ENCODE data around the gene CNTNAP2.
"Not testable (repeated sequence)": the region's sequence is repeated elsewhere in the genome, so short reads cannot be mapped to it uniquely, and the experiment has no call there.

The CNTNAP2 gene

GRCh38 chr7:148394582-148394981 is 2278.0 kb downstream of the CNTNAP2 start:
- no peak for DNase-seq

GRCh38 chr7:148395352-148395811 is 2278.8 kb downstream of the CNTNAP2 start:
- no peak for DNase-seq

- DNase-seq, result peak; percentile 67
Measured at GRCh38 chr7:148395990-148396716, 2279.6 kb downstream of the CNTNAP2 start.

GRCh38 chr7:148397056-148397455 is 2280.5 kb downstream of the CNTNAP2 start:
- DNase-seq, result no peak

DNA sequence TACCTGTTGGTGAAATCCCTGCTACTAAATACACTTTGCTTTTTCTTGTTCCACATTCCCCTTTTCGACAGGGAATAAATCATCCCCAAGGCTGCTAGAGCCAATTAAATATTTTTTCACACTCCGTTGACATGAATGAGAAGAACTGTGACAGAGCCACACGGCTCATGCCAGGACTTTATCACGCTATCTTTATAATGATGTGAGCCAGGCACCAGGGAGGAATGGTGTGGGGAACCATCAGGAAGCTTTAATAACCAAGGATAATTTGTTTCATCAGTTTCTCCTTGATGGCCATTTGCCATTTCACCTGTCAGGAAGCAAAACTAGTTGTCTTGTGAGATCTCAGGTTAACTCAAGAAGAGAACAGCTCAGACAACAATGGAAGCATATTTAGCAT is 2280.9 kb downstream of the CNTNAP2 start:
- no peak for DNase-seq

- no peak for DNase-seq
Measured at GRCh38 chr7:148397985-148398384, 2281.4 kb downstream of the CNTNAP2 start.

DNA sequence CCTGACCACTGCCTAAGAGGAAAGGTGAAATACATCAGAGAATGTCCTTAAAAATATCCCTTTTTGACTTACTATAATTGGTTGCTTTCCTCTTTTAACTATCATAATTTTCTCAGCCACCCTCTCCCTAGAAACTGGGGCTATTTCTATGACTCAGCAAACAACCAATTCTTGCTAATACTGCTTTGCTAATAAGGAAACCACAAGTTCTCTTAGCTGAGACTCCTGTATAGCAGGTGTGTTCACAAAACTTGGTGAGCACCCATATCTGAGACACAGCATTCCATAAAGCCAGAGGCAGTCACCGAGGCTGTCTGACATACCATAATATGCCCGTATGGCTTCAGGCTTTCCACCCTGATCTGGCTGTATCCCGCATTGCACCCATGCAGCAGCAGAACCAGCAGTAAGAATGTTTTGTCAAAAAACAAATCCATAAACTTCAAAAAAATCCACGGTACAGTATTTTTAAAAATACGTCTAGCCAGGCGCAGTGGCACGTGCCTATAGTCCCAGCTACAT is 2282.3 kb downstream of the CNTNAP2 start:
- no peak for DNase-seq

DNA sequence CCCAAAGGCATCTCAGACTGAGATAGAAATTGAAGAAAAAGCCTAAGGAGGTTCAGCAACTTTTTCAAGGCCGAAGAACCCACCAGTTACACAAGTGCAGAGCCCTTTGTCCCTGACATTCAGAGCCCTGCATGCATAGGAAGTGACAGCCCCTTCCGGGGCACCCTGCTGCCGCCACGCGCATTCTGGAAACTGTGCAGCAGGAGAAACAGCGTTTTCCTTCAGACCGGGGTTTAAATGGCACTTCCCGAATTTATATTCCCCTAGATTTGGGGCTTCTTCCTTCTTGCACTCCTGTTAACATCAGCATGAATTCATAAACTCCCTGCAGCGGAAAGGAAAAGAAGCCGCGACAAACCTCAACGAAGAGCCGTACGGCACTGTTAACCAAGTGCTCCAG is 2283.5 kb downstream of the CNTNAP2 start:
- no peak for DNase-seq

GRCh38 chr7:148402159-148402558 is 2285.6 kb downstream of the CNTNAP2 start:
- no peak for DNase-seq

- no peak for DNase-seq
Measured at GRCh38 chr7:148403466-148403993, 2286.9 kb downstream of the CNTNAP2 start.

DNA sequence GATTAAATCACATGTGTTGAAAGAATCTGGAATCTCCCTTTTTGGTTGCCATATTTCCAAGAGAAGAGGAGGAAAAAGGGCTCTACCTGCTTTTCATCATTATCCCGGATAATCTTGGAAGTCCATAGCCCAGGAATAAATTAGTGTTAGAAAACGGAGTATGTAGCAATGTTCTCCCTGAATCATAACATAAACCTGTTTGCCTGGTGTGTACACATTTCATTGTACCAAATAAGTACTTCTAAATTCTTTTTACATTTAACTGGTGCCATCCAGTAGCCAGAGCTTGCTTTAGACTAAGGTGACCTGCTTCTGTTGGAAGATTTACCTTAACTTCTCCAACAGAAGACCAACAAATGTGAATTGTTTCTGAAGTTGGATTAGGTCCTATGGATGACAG is 2291.7 kb downstream of the CNTNAP2 start:
- DNase-seq, result no peak

DNA sequence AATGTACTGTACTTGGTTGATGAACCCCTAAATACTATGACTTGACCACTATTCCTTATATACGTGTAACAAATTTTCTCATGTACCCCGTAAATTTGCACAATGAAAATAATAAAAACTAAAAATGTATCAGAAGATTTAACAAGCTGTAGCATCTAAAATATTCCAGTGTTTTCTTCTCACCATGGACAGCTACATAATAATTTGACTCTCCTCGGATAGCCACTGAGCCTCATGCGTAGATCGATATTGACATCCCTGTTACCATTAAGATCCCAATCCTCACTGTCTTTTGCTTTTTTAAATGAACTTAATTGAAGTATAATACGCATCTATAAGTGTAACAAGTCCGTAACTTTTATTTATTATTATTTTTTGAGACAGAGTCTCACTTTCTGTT is 2294.3 kb downstream of the CNTNAP2 start:
- DNase-seq, result no peak

DNA sequence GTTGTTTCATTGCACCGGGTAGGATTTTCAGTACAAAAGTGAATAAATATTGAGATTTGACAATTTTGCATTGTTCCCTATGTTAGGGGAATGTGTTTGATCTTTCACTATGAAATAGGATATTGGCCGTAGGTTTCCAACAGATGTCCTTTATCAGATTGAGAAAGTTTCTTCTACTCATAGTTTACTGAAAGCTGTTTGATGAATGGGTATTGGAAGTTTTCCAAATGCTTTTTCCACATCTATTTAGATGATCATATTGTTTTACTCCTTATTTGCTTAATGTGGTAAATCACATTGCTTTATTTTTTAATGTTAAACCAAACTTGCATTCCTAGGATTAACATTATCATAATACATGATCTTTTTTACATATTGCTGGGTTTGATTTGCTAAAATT is 2296.1 kb downstream of the CNTNAP2 start:
- no peak for DNase-seq

DNA sequence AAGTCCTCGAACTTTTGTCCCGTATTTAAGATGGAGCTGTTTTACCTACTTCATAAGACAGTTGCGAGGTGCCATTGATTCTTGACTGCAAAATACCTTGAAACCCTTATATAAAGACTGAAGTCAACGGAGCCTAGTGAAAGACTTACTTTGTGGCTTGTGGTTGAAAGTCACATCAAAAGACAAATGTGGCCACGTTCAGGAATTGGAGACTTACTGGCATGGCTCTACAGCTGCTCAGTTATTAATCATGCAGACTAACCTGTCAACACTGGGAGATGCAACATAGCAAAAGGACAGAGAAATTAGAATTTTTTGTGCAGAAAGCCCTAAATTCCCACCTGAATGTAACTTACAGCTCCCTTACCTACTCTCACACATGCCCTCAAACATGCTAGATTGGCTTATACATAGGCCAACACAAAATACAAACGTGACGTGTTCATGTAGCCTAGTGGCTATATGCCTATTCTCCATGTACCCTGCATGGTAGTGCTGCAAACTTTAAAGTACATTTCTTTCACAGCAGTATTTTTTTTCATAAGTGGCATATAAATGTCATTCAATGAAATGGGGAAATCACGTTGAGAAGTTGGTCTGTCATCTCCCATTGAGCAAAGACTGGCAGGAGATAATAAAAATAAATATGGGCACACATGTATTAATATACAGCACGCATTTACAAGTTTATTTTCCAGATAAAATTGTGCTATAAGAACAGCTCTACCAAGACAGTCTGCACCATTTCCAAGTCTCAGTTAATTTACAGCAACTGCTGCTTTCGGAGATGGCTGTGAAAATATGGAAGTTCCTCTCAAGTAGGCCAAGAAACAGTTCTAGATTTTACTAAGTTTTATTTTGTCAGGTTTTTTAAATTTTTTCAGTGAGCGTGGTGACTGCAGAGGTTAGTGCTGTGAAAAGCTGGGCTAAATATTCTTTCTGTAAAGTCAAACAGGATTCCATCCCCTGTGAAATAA is 2303.5 kb downstream of the CNTNAP2 start:
- no peak for DNase-seq

DNA sequence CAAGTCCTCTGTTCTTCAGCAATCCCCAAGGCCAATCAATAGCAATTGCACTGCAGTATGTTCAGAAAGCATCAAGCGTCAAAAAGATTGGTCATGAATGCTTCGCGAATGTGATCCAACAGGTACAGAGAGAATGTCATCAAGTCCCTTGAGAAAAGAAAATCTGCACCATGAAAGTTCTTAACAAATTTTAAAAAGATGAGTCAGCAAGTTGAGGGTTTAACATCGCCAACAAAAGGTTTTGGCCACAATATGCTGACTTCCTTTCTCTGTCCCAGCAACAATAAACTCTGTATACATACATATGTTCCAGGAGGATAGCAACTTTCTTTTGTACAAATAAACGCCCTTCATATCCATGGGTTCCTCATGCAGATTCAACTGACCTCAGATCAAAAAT is 2305.4 kb downstream of the CNTNAP2 start:
- no peak for DNase-seq

DNA sequence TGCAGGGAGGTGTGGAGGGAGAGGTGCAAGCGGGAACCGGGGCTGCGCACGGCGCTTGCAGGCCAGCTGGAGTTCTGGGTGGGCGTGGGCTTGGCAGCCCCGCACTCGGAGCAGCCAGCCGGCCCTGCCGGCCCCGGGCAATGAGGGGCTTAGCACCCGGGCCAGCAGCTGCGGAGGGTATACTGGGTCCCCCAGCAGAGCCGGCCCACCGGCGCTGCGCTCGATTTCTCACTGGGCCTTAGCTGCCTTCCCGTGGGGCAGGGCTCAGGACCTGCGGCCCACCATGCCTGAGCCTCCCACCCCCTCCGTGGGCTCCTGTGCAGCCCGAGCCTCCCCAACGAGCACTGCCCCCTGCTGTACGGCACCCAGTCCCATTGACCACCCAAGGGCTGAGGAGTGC is 2309.8 kb downstream of the CNTNAP2 start:
- not testable (repeated sequence) for DNase-seq

GRCh38 chr7:148430690-148431089 is 2314.1 kb downstream of the CNTNAP2 start:
- DNase-seq, result not testable (repeated sequence)

DNA sequence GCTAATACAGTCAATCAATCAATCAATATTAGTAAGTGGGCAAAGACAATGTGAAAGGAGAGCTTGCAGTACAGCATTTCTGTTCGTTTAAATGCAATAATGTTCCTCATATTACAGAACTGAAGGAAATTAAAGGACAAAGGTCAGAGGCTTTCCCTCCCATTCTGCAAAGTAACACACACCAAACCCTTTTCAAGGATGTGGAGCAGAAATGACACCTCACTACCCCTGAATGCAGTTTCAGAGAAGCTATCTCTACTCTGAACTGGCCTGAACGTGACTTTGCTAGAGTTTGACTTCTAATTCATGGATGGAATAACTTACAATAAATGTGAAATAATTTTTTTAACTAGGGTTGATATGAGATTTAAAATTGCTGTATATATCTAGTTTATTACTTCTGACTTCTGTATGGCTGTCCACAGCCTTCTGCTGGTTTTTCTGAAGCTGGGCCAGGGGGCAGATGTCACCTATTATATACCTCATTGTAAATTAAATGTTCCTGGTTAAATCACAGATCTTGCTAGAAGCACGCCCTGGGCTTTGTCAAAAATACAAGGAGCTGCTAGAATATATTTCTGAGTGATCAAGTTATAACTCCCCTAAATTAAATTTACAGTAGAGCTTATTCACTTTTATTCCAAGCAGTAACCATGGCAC is 2317.1 kb downstream of the CNTNAP2 start:
- DNase-seq, result no peak

DNA sequence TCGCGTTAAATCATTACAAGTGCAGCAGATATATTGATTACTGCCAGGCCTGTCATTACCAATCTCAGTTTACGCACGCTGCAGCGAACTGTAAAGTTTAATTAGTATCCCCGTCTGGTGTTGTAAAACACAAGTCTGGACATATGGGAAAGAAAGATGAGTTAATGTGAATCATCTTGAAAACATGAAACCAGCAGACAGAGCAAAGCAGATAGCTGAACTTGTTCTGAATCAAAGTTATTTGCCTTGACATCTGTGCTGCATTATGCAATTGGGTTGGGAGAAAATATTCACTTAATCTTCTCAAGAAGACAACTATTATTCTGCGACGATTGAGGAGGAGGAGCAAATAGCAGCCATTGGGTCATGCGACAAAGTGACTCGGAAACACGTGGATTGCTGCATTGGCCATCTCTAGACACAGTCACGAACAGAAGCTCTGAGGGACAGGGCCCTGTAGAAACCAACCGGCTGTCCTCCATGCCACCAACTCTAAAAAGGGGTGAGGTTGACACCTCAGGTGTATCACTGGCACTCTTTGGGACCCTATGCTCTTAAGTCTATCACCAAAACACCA is 2317.7 kb downstream of the CNTNAP2 start:
- DNase-seq, result no peak

GRCh38 chr7:148434887-148435286 is 2318.3 kb downstream of the CNTNAP2 start:
- no peak for DNase-seq

- DNase-seq, result no peak
Measured at GRCh38 chr7:148435715-148436114, 2319.1 kb downstream of the CNTNAP2 start.

- no peak for DNase-seq
Measured at GRCh38 chr7:148436135-148436534, 2319.5 kb downstream of the CNTNAP2 start.

Measured in islet precursor cell (in vitro differentiated cells).